MM.1S (cell line): Measurements from ENCODE around the gene HP.

Experiments
- DNase-seq: peaks from one replicate; pipeline ENCODE4 v3.0.0-alpha.2; 2015
- H2AFZ ChIP-seq: fragments of 300-600 bp; sonication (generic); 2 replicates; pipeline ENCODE4 v1.6.0; 2016; ENCODE audit warnings: antibody characterized with exemption, low read length
- H3F3A ChIP-seq: fragments of 300-600 bp; sonication (generic); 2 replicates; pipeline ENCODE4 v1.6.1; 2016; ENCODE audit warnings: mild to moderate bottlenecking, antibody characterized with exemption, low read length, moderate library complexity, mixed read lengths; ENCODE audit not compliant: insufficient read depth
- H3K27ac ChIP-seq: fragments of 300-600 bp; sonication (generic); 2 replicates; pipeline ENCODE4 v1.5.1; 2016; ENCODE audit warnings: mild to moderate bottlenecking, low read length
- H3K27me3 ChIP-seq: fragments of 300-600 bp; sonication (generic); replicated peaks from 2 replicates; pipeline ENCODE4 v1.6.0; 2016; ENCODE audit warnings: low read length; ENCODE audit not compliant: insufficient read depth
- H3K36me3 ChIP-seq: fragments of 300-600 bp; sonication (generic); replicated peaks from 2 replicates; pipeline ENCODE4 v1.6.1; 2016; ENCODE audit warnings: mild to moderate bottlenecking, low read length, mixed read lengths; ENCODE audit not compliant: insufficient read depth
- H3K4me1 ChIP-seq: fragments of 300-600 bp; sonication (generic); 2 replicates; pipeline ENCODE4 v1.6.1; 2016; ENCODE audit warnings: low read length, mixed read lengths
- H3K4me2 ChIP-seq: fragments of 300-600 bp; sonication (generic); 2 replicates; pipeline ENCODE4 v1.6.0; 2016; ENCODE audit warnings: low read depth, low read length
- H3K4me3 ChIP-seq: fragments of 300-600 bp; sonication (generic); 2 replicates; pipeline ENCODE4 v1.5.1; 2016; ENCODE audit warnings: low read length, mixed read lengths
- H3K79me2 ChIP-seq: fragments of 300-600 bp; sonication (generic); 2 replicates; pipeline ENCODE4 v1.6.1; 2016; ENCODE audit warnings: mixed run types, low read length, mixed read lengths
- H3K9ac ChIP-seq: fragments of 300-600 bp; sonication (generic); 2 replicates; pipeline ENCODE4 v1.6.1; 2016; ENCODE audit warnings: low read length, mixed read lengths
- H3K9me2 ChIP-seq: fragments of 300-600 bp; sonication (generic); replicated peaks from 2 replicates; pipeline ENCODE4 v1.6.1; 2016; ENCODE audit warnings: mild to moderate bottlenecking, low read length, mixed read lengths; ENCODE audit not compliant: insufficient read depth
- H3K9me3 ChIP-seq: fragments of 300-600 bp; sonication (generic); replicated peaks from 2 replicates; pipeline ENCODE4 v1.6.1; 2016; ENCODE audit warnings: mild to moderate bottlenecking, low read length, mixed read lengths; ENCODE audit not compliant: insufficient read depth
- H4K20me1 ChIP-seq: fragments of 300-600 bp; sonication (generic); 2 replicates; pipeline ENCODE4 v1.6.1; 2016; ENCODE audit warnings: mild to moderate bottlenecking, low read length, moderate library complexity, mixed read lengths; ENCODE audit not compliant: insufficient read depth
- CTCF ChIP-seq: fragments of 300-600 bp; sonication (generic); IDR thresholded peaks from 2 replicates; pipeline ENCODE4 v1.5.1; 2016; ENCODE audit warnings: antibody characterized with exemption, low read length, mixed read lengths
- EZH2 ChIP-seq: fragments of 300-600 bp; sonication (generic); optimal IDR thresholded peaks from 2 replicates; pipeline ENCODE3; 2017; ENCODE audit warnings: low read depth, mild to moderate bottlenecking, antibody characterized with exemption, low read length, mixed read lengths
- EZH2phosphoT487 ChIP-seq: fragments of 300-600 bp; sonication (generic); IDR thresholded peaks from 2 replicates; pipeline ENCODE4 v1.6.1; 2018; ENCODE audit warnings: antibody characterized with exemption, low read length

Gene HP

GRCh38 chr16:72108353-72109102, 54.2 kb downstream of the HP start:
- peaks cover 5% of the 10 kb centered on the region for H3K36me3 ChIP-seq

GRCh38 chr16:72109300-72109699, 55.0 kb downstream of the HP start:
- Histone ChIP-seq H3K4me3 (no peak overlapping the region), H3K79me2 (no peaks in the 10 kb centered on the region), H3K9ac (no peak overlapping the region), H3K9me2 (no peaks in the 10 kb centered on the region), H3K4me1 (no peaks in the 10 kb centered on the region), H3F3A (no peaks in the 10 kb centered on the region), H3K36me3 (peaks cover 5% of the 10 kb centered on the region), H3K27me3 (no peaks in the 10 kb centered on the region), H3K9me3 (no peaks in the 10 kb centered on the region), H4K20me1 (no peaks in the 10 kb centered on the region), H3K4me2 (no peak overlapping the region), H2AFZ (no peak overlapping the region), H3K27ac (no peak overlapping the region)
- no peak for DNase-seq
- TF ChIP-seq EZH2, result no peak
- no peak for TF ChIP-seq CTCF
- no peak for TF ChIP-seq EZH2phosphoT487

More at GRCh38 chr16:72108353-72109102, 54.2 kb downstream of the HP start:
- no peak overlapping the region for H2AFZ ChIP-seq
- no peaks in the 10 kb centered on the region for H3K4me1 ChIP-seq
- H3K27ac ChIP-seq, result no peak overlapping the region
- H3K4me2 ChIP-seq, result no peak overlapping the region
- H3K9ac ChIP-seq, result no peak overlapping the region
- H3K79me2 ChIP-seq, result no peaks in the 10 kb centered on the region
- no peaks in the 10 kb centered on the region for H4K20me1 ChIP-seq
- H3K4me3 ChIP-seq, result no peak overlapping the region
- TF ChIP-seq CTCF (no peak), EZH2 (no peak), EZH2phosphoT487 (no peak)
- no peaks in the 10 kb centered on the region for H3K9me2 ChIP-seq
- H3K27me3 ChIP-seq, result no peaks in the 10 kb centered on the region
- H3F3A ChIP-seq, result no peaks in the 10 kb centered on the region
- H3K9me3 ChIP-seq, result no peaks in the 10 kb centered on the region
- DNase-seq, result no peak

GRCh38 chr16:72109966-72110530, 55.7 kb downstream of the HP start:
- Histone ChIP-seq H3K4me1 (no peaks in the 10 kb centered on the region), H3K79me2 (no peaks in the 10 kb centered on the region), H3K9me2 (no peaks in the 10 kb centered on the region), H3K4me3 (no peak overlapping the region), H3K36me3 (peaks cover 5% of the 10 kb centered on the region), H3K9me3 (no peaks in the 10 kb centered on the region), H3K27ac (no peak overlapping the region), H3F3A (no peaks in the 10 kb centered on the region), H2AFZ (no peak overlapping the region), H3K27me3 (no peaks in the 10 kb centered on the region), H3K9ac (no peak overlapping the region), H3K4me2 (no peak overlapping the region), H4K20me1 (no peaks in the 10 kb centered on the region)
- DNase-seq, result no peak
- TF ChIP-seq EZH2 (no peak), EZH2phosphoT487 (no peak), CTCF (no peak)
